ENCODE measurements around the gene SSR4.

- TF ChIP-seq CTCF (tag by site-specific recombination; IDR thresholded peaks at IDR 0.05) (no peak), MEIS1 (CRISPR knock-in tag; IDR thresholded peaks at IDR 0.05; ENCODE audit: borderline replicate concordance) (no peak), ZNF561 (tag by site-specific recombination; IDR thresholded peaks at IDR 0.05; ENCODE audit: borderline replicate concordance) (no peak)
These were observed 17.8 kb downstream of the SSR4 start for GRCh38 chrX:153812220-153812619.
